Astrocyte of the spinal cord (primary cell): ENCODE data around the gene CSNK2A1.

ENCODE experiments used
- DNase-seq: peaks from one replicate; pipeline ENCODE4 v3.0.0; 2011; ENCODE audit warnings: low read depth, low spot score
- H3K4me3 ChIP-seq: 2 replicates; pipeline ENCODE4 v1.5.1; 2011; ENCODE audit warnings: low read depth, mild to moderate bottlenecking, low read length, moderate library complexity
- CTCF ChIP-seq: IDR thresholded peaks from 2 replicates; pipeline ENCODE4 v1.5.1; 2012; ENCODE audit warnings: low read depth, mild to moderate bottlenecking, low read length, inconsistent platforms
- in situ Hi-C: cut with HindIII; loops from 2 replicates; pipeline ENCODE4 v1.10.0; 2017; ENCODE audit warnings: low sequenced_read_pairs

The CSNK2A1 gene

DNA sequence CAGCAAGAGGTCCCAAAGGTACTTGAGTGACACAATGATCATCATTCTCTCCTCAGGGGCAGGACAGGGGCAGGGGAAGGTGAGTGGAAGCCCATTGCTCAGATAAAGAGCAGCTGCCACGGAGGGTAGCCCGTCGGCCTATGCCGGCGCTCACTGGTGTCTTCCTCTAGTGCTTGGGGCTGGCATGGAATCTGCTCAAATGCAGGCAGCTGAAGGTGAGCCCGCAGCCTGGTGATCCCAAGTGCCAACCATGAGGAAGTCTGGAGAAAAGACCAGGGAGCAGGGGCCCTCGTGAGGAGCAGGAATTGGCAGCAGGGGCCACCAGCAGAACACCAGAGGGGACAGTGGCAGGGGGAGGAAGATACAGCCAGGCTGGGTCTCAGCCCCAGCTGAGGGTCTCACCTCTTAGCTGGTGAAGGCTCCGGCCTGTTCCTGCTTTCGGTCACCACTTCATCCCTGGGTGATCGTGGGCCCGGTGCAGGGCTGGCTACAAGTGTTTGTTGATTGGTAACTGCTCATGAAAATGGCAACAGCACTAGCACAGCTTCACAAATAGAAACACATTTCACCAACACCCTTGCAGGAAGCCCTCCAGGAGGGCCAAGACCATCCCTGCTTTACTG, 110.8 kb downstream of the CSNK2A1 start:
- no peak for TF ChIP-seq CTCF
- no peak for DNase-seq
- in situ Hi-C loops = no loop called here
- no peak overlapping the region for H3K4me3 ChIP-seq

DNA sequence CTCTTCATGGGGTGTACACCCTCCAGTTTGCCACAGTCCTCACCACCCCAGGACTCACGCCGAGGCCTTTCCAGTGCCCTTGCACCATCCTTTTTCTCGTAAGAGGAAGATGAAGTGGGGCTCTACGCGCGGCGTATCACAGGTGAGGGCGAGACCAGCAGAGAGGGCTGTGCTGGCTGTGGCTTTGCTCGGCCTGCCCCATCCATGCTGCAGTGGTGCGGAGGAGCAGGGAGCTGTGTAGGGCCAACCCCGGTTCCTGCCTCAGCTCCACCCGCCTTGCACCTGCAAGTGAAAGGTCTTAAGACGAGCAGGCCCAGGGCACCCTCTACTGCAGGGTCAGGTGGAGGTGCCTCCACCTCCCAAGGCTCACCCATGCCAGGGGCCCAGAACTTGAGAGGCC, 111.4 kb downstream of the CSNK2A1 start:
- in situ Hi-C loops = no loop called here
- no peak for TF ChIP-seq CTCF
- DNase-seq = no peak
- H3K4me3 ChIP-seq = no peak overlapping the region

DNA sequence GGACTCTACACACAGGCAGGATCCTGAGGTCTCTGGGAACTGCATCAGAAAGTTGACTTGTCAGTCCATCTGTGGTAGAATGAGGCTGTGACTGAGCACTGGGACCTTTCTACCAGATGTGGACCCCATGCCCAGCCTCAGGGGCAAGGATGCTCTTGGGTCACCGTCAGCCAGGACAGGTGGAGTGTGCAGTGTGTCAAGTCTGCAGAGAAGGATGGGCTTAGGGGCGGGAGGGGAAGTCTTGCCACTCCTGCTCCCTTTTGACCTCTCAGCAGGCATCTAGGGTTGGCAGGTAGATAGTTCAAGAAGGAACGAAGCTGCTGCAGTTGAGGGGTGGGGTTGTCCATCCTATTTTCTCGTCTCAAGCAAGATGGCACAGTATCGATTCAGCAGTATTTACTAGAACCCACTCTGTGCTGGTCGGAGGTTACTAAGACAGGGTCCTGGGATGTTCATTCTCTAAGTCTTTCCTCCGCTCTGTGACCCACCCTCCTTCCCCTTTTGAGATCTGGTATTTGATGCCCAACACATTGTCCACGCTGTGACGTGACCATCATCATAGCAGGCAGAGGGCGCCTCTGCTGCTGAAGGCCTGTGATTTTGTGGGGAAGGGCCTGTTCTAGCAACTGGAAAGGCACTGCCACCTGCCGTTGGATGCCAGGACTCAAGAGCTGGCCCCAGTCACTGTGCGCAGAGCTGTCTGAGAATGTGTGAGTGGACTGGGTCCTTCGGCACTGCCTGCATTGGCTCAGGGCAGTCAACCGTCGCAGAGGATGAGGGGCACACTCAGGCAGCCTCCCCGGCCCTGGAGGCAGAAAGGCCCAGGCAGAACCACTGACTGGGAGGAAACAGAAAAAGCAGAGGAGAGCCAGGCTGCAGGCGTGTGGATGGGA, 112.3 kb downstream of the CSNK2A1 start:
- TF ChIP-seq CTCF = peak; percentile 76
- DNase-seq = peak; percentile 68
- in situ Hi-C loops = no loop called here

GRCh38 chr20:430091-430999, 113.2 kb downstream of the CSNK2A1 start:
- DNase-seq = no peak
- in situ Hi-C loops = no loop called here
- TF ChIP-seq CTCF = no peak
- H3K4me3 ChIP-seq = no peak overlapping the region

More for the DNA sequence above, 112.3 kb downstream of the CSNK2A1 start:
- no peak overlapping the region for H3K4me3 ChIP-seq

GRCh38 chr20:428658-429200, 114.9 kb downstream of the CSNK2A1 start:
- TF ChIP-seq CTCF = no peak
- in situ Hi-C loops = no loop called here
- no peak for DNase-seq
- no peak overlapping the region for H3K4me3 ChIP-seq
